IMR-90 (cell line): ENCODE measurements around the gene DNAJC4. TPM values are rescaled to one million over a fixed set of nuclear protein-coding genes. Genes with fewer than 3 reads are reported as not detected.

Source experiments
- ATAC-seq: fragments of 200-7000 bp; cut with Tn5 transposase; 2 replicates; pipeline ENCODE4 v1.9.1; 2020; ENCODE audit warnings: low read depth, mild to moderate bottlenecking, moderate library complexity
- BruUV-seq: library from RNA; stranded (reverse); fragments of 400-500 nt; replicated peaks from 2 replicates; lab custom pipeline; 2021; lab: Mats Ljungman, UMichigan
- CTCF ChIA-PET: fragments of 300-600 bp; formaldehyde crosslinking; extraction: SDS; loops from one replicate; lab custom pipeline; 2021; ENCODE audit warnings: antibody characterized with exemption; lab: Yijun Ruan, JAX
- POLR2A ChIA-PET: fragments of 300-600 bp; sonication (Branson Sonifier 250); formaldehyde crosslinking; loops from one replicate; lab custom pipeline; 2022; ENCODE audit warnings: antibody characterized with exemption; ENCODE audit not compliant: unreplicated experiment; lab: Charles Lee
- DNase-seq: peaks from one replicate; pipeline ENCODE4 v3.0.0; 2013
- H2AFZ ChIP-seq: replicated peaks from 2 replicates; pipeline ENCODE3; 2013; ENCODE audit warnings: low read length, mild to moderate bottlenecking; ENCODE audit not compliant: poor library complexity
- H2AK5ac ChIP-seq: 2 replicates; pipeline ENCODE4 v1.6.1; 2013; ENCODE audit warnings: low read depth, low read length, inconsistent platforms
- H2AK9ac ChIP-seq: replicated peaks from 2 replicates; pipeline ENCODE3; 2013; ENCODE audit warnings: mild to moderate bottlenecking, low read depth, low read length, moderate library complexity; ENCODE audit not compliant: poor library complexity
- H2BK120ac ChIP-seq: 2 replicates; pipeline ENCODE4 v1.6.1; 2013; ENCODE audit warnings: low read depth, low read length, inconsistent platforms
- H2BK15ac ChIP-seq: 3 replicates; pipeline ENCODE4 v1.6.1; 2013; ENCODE audit warnings: low read depth, low read length, inconsistent platforms
- H2BK20ac ChIP-seq: 2 replicates; pipeline ENCODE4 v1.6.1; 2013; ENCODE audit warnings: low read depth, mild to moderate bottlenecking, inconsistent platforms, low read length, moderate library complexity
- H2BK5ac ChIP-seq: 2 replicates; pipeline ENCODE4 v1.6.1; 2013; ENCODE audit warnings: mild to moderate bottlenecking, low read depth, low read length, inconsistent platforms; ENCODE audit not compliant: poor library complexity, severe bottlenecking
- H3K14ac ChIP-seq: replicated peaks from 2 replicates; pipeline ENCODE4 v1.6.1; 2013; ENCODE audit warnings: low read depth, low read length, inconsistent platforms
- H3K18ac ChIP-seq: 2 replicates; pipeline ENCODE4 v1.6.1; 2013; ENCODE audit warnings: low read depth, low read length, control low read depth
- H3K23ac ChIP-seq: 2 replicates; pipeline ENCODE4 v1.6.1; 2013; ENCODE audit warnings: low read depth, low read length, inconsistent platforms
- H3K27ac ChIP-seq: 2 replicates; pipeline ENCODE4 v1.5.1; 2013; ENCODE audit warnings: mild to moderate bottlenecking, control low read depth, low read length; ENCODE audit not compliant: insufficient read depth
- H3K27me3 ChIP-seq: 2 replicates; pipeline ENCODE4 v1.6.1; 2013; ENCODE audit warnings: low read length; ENCODE audit not compliant: control insufficient read depth, insufficient read depth
- H3K36me3 ChIP-seq: 2 replicates; pipeline ENCODE4 v1.6.1; 2013; ENCODE audit warnings: low read length, mixed read lengths; ENCODE audit not compliant: control insufficient read depth, insufficient read depth
- H3K4ac ChIP-seq: 2 replicates; pipeline ENCODE4 v1.6.1; 2013; ENCODE audit warnings: low read depth, low read length, inconsistent platforms
- H3K4me1 ChIP-seq: 2 replicates; pipeline ENCODE4 v1.6.1; 2013; ENCODE audit warnings: low read length, mixed read lengths; ENCODE audit not compliant: control insufficient read depth, insufficient read depth
- H3K4me2 ChIP-seq: 2 replicates; pipeline ENCODE4 v1.6.1; 2013; ENCODE audit warnings: low read depth, mild to moderate bottlenecking, control low read depth, low read length, moderate library complexity
- H3K4me3 ChIP-seq: 2 replicates; pipeline ENCODE4 v1.5.1; 2013; ENCODE audit warnings: low read depth, mild to moderate bottlenecking, control low read depth, low read length, moderate library complexity; ENCODE audit not compliant: insufficient read depth
- H3K56ac ChIP-seq: 2 replicates; pipeline ENCODE4 v1.6.1; 2013; ENCODE audit warnings: low read length, inconsistent platforms; ENCODE audit not compliant: insufficient read depth; ENCODE audit errors: extremely low read depth
- H3K79me1 ChIP-seq, 2 experiments: 2 replicates each; pipeline ENCODE4 v1.6.1; 2013; ENCODE audit warnings: low read length in 2 of 2, inconsistent platforms in 1 of 2, low read depth in 1 of 2
- H3K9ac ChIP-seq: 2 replicates; pipeline ENCODE4 v1.6.1; 2013; ENCODE audit warnings: low read depth, low read length, control low read depth
- H3K9me1 ChIP-seq: 2 replicates; pipeline ENCODE4 v1.6.1; 2013; ENCODE audit warnings: low read length, inconsistent platforms; ENCODE audit not compliant: insufficient read depth
- H3K9me3 ChIP-seq: 2 replicates; pipeline ENCODE4 v1.6.1; 2013; ENCODE audit warnings: low read length; ENCODE audit not compliant: control insufficient read depth, insufficient read depth
- H4K20me1 ChIP-seq: 2 replicates; pipeline ENCODE4 v1.6.1; 2013; ENCODE audit warnings: low read length, inconsistent platforms; ENCODE audit not compliant: insufficient read depth
- H4K5ac ChIP-seq: 2 replicates; pipeline ENCODE4 v1.6.1; 2013; ENCODE audit warnings: mild to moderate bottlenecking, low read depth, low read length, control low read depth
- H4K8ac ChIP-seq, 2 experiments: 2 replicates each; pipeline ENCODE4 v1.6.1; 2013; ENCODE audit warnings: low read depth in 2 of 2, low read length in 2 of 2, control low read depth in 1 of 2, inconsistent platforms in 1 of 2
- H4K91ac ChIP-seq: 2 replicates; pipeline ENCODE4 v1.6.1; 2013; ENCODE audit warnings: low read depth, low read length, inconsistent platforms; ENCODE audit not compliant: insufficient read depth
- BHLHE40 ChIP-seq: fragments of 150-350 bp; IDR thresholded peaks from 2 replicates; pipeline ENCODE4 v1.6.1; 2016; ENCODE audit warnings: mild to moderate bottlenecking, low read depth, low read length
- CEBPB ChIP-seq: IDR thresholded peaks from 2 replicates; pipeline ENCODE4 v1.6.1; 2012; ENCODE audit warnings: low read depth, low read length, improper control_type of control experiment
- CTCF ChIP-seq: conservative IDR thresholded peaks from 2 replicates; pipeline ENCODE4 v1.5.1; 2012; ENCODE audit warnings: mild to moderate bottlenecking, low read depth, low read length, improper control_type of control experiment
- FOS ChIP-seq: fragments of 150-350 bp; IDR thresholded peaks from 2 replicates; pipeline ENCODE4 v1.6.1; 2016; ENCODE audit warnings: low read depth, low read length
- MAZ ChIP-seq: IDR thresholded peaks from 2 replicates; pipeline ENCODE4 v1.6.1; 2012; ENCODE audit warnings: low read depth, mild to moderate bottlenecking, low read length, improper control_type of control experiment, moderate library complexity, borderline replicate concordance
- RCOR1 ChIP-seq: IDR thresholded peaks from 2 replicates; pipeline ENCODE4 v1.6.1; 2012; ENCODE audit warnings: mild to moderate bottlenecking, low read length, improper control_type of control experiment; ENCODE audit not compliant: insufficient replicate concordance
- USF2 ChIP-seq: fragments of 150-350 bp; IDR thresholded peaks from 2 replicates; pipeline ENCODE4 v1.6.1; 2017; ENCODE audit warnings: mild to moderate bottlenecking, antibody characterized with exemption, low read length, low read depth
- WGBS, 2 experiments: methylation state at CpG; one replicate each; pipeline versions ENCODE4 v1.1.5 to v1.1.7; 2013; ENCODE audit warnings: missing lambda C conversion rate in 2 of 2; ENCODE audit not compliant: insufficient read length in 1 of 2; ENCODE audit errors: extremely low coverage in 2 of 2; 5-methylcytosine and 5-hydroxymethylcytosine counted together
- dilution Hi-C: fragments of 300-500 bp; cut with HindIII; formaldehyde crosslinking; loops from one replicate; pipeline ENCODE4 v1.14.3; 2018; ENCODE audit warnings: low sequenced_read_pairs; ENCODE audit not compliant: unreplicated experiment
- in situ Hi-C: fragments of 300-500 bp; cut with MboI; formaldehyde crosslinking; loops from 3 replicates; pipeline ENCODE4 v1.14.3; 2019; ENCODE audit warnings: low sequenced_read_pairs, inconsistent platforms, mixed read lengths
- intact Hi-C: fragments of 100-400 bp; cut with micrococcal nuclease; formaldehyde crosslinking; loops from 2 replicates; pipeline ENCODE4 v1.10.0; 2022
- polyA plus RNA-seq, 3 experiments: library from polyadenylated mRNA; depleted of rRNA; stranded (reverse); fragments of >200 nt; gene quantifications; 2 replicates each; pipeline ENCODE4 v1.2.3, GENCODE V29; 2012; ENCODE audit warnings: low replicate concordance in 1 of 3
- total RNA-seq: library from RNA; depleted of rRNA; stranded (reverse); fragments of >200 nt; gene quantifications from 2 replicates; pipeline ENCODE4 v1.2.3, GENCODE V29; 2012

DNAJC4 gene
- total and polyA plus RNA-seq, 2 of the 4 experiments (the other 2 are of a cell fraction), result 2.2 to 22.8 TPM

GRCh38 chr11:64211181-64211872, 19.0 kb upstream of the DNAJC4 start:
- no peak overlapping the region for H3K4ac ChIP-seq
- in situ Hi-C loops (no loop called here), dilution Hi-C loops (no loop called here), intact Hi-C loops (no loop called here)
- no peak overlapping the region for H4K91ac ChIP-seq
- no TSS peak for BruUV-seq
- no peaks in the 10 kb centered on the region for H3K27me3 ChIP-seq
- no peak for TF ChIP-seq CEBPB
- TF ChIP-seq BHLHE40, result no peak
- TF ChIP-seq USF2, result no peak
- TF ChIP-seq MAZ, result no peak
- TF ChIP-seq CTCF, result no peak
- no peak for TF ChIP-seq RCOR1
- no peak for TF ChIP-seq FOS
- H3K4me2 ChIP-seq, result no peak overlapping the region
- H2AK9ac ChIP-seq, result no peak overlapping the region
- 97% methylated on average over 4 of the region's 30 CpGs; no CpG with 5 or more reads in 1 of the 2 experiments for WGBS, 2 experiments
- H2AK5ac ChIP-seq, result no peak overlapping the region
- peaks cover 10% of the 10 kb centered on the region for H3K4me1 ChIP-seq
- POLR2A ChIA-PET, result no interaction called here
- no peak overlapping the region for H3K18ac ChIP-seq
- H4K20me1 ChIP-seq, result no peaks in the 10 kb centered on the region; the same call in 1 of the 2 replicates
- CTCF ChIA-PET, result no interaction called here
- DNase-seq (no peak), ATAC-seq (no peak)
- no peak overlapping the region for H3K14ac ChIP-seq
- H3K23ac ChIP-seq, result no peak overlapping the region
- H2BK20ac ChIP-seq, result no peak overlapping the region
- H3K9me3 ChIP-seq, result no peaks in the 10 kb centered on the region
- H4K8ac ChIP-seq, result no peak overlapping the region
- no peak overlapping the region for H4K5ac ChIP-seq
- no peak overlapping the region for H3K27ac ChIP-seq
- H2BK120ac ChIP-seq, result no peak overlapping the region
- no peak overlapping the region for H3K9ac ChIP-seq
- H2BK15ac ChIP-seq, result no peak overlapping the region
- no peak overlapping the region for H2AFZ ChIP-seq
- H3K79me1 ChIP-seq, result peaks cover 0 to 17% of the 10 kb centered on the region in 2 experiments; a peak in 2 of 4 replicates
- no peak overlapping the region for H3K56ac ChIP-seq
- peaks cover 7% of the 10 kb centered on the region for H3K36me3 ChIP-seq
- no peak overlapping the region for H3K4me3 ChIP-seq
- no peaks in the 10 kb centered on the region; the same call in 1 of the 2 replicates for H3K9me1 ChIP-seq
- no peak overlapping the region for H2BK5ac ChIP-seq
